Subcutaneous preadipocyte (primary cell): Measurements from ENCODE around the gene CCL13. TPM values are rescaled to one million over a fixed set of nuclear protein-coding genes. Genes with fewer than 3 reads are reported as not detected.

ENCODE experiments used
- total RNA-seq: library from RNA; depleted of rRNA; stranded (reverse); fragments of >200 nt; gene quantifications from 2 replicates; pipeline ENCODE4 v1.2.3, GENCODE V29; 2012

Gene CCL13
- total RNA-seq = not detected in 2 replicates

DNA sequence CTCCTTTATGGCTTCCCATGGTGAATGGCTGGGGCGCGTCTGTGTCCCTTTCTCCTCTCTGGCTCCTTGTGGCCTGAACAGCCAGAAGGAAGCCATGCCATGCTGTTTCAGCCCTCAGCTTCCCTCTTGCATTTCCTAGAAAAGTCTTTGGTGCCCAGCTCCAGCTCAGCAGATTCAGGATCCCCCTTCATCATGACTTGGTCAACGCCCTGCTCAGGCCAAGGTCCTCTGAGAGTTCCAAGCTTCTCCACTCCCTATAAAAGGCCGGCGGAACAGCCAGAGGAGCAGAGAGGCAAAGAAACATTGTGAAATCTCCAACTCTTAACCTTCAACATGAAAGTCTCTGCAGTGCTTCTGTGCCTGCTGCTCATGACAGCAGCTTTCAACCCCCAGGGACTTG is at the start of gene CCL13:
CCL13 (plus strand) TSS at position 287 of the 400 bp plus-strand sequence; CDS start at position 334, 47 bp downstream.

DNA sequence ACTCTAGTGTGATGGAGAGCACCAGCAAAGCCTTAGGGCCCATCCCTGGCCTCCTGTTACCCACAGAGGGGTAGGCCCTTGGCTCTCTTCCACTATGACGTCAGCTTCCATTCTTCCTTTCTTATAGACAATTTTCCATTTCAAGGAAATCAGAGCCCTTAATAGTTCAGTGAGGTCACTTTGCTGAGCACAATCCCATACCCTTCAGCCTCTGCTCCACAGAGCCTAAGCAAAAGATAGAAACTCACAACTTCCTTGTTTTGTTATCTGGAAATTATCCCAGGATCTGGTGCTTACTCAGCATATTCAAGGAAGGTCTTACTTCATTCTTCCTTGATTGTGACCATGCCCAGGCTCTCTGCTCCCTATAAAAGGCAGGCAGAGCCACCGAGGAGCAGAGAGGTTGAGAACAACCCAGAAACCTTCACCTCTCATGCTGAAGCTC is 37.2 kb upstream of the CCL13 start, which contains the start of gene CCL8:
CCL8 (plus strand) TSS at position 397 of the 445 bp plus-strand sequence. CDS start 67 bp downstream, outside the sequence.

DNA sequence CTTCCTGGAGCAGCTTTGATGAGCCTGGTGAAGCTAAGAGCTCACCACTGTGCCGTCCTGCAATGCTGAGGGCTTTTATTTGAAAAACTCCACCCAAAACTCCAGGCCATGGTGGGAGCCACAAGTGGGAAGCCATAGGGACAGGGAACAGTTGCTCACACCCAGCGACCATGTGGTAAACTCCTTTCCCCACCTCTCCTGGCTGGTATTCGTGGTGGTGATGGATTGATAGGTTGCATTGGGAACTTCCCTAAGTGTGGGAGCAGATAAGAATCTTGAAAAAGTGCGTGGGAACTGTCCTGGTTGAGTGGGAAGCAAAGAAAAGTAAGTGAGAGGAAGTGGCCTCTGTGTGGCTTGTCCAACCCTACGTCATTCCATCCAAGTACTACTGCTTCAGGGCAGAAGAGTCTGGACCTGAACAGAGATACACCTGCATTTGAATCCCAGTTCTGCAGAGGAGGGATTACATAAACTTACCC is 6.9 kb downstream of the CCL13 start, which contains the start of gene CCL1:
CCL1 (minus strand) TSS at position 51 of the 479 bp plus-strand sequence. CDS start 72 bp downstream, outside the sequence.

Other genes starting within 250 kb of the CCL13 start
- gene CCL2, start 101.2 kb upstream of the CCL13 start, total RNA-seq = 6.1 and 30.5 TPM in 2 replicates
- 0.39 and 2.2 TPM in 2 replicates for gene CCL7, start 86.3 kb upstream of the CCL13 start, total RNA-seq
- not detected in 2 replicates for gene CCL11, start 70.7 kb upstream of the CCL13 start, total RNA-seq
- not detected in 2 replicates for gene CCL8, start 37.0 kb upstream of the CCL13 start, total RNA-seq
- not detected in 2 replicates for gene CCL1, start 6.8 kb downstream of the CCL13 start, total RNA-seq
- not detected in 2 replicates for gene TMEM132E, start 223.1 kb downstream of the CCL13 start, total RNA-seq